ENCODE data around the gene SLC6A19. TPM values are rescaled to one million over a fixed set of nuclear protein-coding genes. Genes with fewer than 3 reads are reported as not detected.

The SLC6A19 gene
- total and polyA plus RNA-seq, 4 donors: 0.17 to 4.9 (median 0.91) TPM

DNA sequence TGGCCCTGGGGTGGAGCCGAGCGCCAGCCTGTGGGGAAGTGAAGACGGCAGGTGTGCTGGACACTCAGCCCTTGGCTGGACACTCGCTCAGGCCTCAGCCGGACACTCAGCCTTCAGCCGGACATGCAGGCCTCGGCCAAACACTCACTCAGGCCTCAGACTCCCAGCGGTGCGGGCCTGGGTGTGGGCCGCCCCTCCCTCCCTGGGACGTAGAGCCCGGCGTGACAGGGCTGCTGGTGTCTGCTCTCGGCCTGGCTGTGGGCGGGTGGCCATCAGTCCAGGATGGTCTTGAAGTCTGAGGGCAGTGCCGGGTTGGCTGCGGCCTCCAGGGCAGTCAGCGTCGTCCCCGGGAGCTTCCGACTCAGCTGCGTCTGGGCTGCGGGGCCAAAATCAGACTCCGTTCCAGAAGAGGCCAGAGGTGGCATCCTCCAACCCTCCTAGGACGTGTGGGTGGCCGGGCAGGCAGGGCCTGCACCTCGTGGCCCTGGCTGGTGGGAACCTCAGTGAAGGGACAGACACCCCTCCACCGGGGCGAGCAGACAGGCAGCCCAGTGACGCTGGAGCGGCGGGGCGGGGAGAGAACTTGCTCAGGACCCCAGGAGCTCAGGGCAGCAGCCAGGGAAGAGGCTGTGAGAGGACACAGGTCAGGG lies 52.2 kb downstream of the SLC6A19 start:
- no peaks in the 10 kb centered on the region for H3K36me3 ChIP-seq (ENCODE audit: control insufficient read depth in 4 of 4, insufficient read depth in 3 of 4, low read depth in 1 of 4, low read length in 3 of 4)
- TF ChIP-seq FOXA1 (IDR thresholded peaks at IDR 0.05): no peak
- no peak for TF ChIP-seq YY1 (IDR thresholded peaks at IDR 0.05)
- no peak for TF ChIP-seq TAF1 (conservative IDR thresholded peaks at IDR 0.05)
- TF ChIP-seq, protein P1, sequence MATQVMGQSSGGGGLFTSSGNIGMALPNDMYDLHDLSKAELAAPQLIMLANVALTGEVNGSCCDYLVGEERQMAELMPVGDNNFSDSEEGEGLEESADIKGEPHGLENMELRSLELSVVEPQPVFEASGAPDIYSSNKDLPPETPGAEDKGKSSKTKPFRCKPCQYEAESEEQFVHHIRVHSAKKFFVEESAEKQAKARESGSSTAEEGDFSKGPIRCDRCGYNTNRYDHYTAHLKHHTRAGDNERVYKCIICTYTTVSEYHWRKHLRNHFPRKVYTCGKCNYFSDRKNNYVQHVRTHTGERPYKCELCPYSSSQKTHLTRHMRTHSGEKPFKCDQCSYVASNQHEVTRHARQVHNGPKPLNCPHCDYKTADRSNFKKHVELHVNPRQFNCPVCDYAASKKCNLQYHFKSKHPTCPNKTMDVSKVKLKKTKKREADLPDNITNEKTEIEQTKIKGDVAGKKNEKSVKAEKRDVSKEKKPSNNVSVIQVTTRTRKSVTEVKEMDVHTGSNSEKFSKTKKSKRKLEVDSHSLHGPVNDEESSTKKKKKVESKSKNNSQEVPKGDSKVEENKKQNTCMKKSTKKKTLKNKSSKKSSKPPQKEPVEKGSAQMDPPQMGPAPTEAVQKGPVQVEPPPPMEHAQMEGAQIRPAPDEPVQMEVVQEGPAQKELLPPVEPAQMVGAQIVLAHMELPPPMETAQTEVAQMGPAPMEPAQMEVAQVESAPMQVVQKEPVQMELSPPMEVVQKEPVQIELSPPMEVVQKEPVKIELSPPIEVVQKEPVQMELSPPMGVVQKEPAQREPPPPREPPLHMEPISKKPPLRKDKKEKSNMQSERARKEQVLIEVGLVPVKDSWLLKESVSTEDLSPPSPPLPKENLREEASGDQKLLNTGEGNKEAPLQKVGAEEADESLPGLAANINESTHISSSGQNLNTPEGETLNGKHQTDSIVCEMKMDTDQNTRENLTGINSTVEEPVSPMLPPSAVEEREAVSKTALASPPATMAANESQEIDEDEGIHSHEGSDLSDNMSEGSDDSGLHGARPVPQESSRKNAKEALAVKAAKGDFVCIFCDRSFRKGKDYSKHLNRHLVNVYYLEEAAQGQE (IDR thresholded peaks at IDR 0.05): no peak
- TF ChIP-seq EGR1 (IDR thresholded peaks at IDR 0.05; ENCODE audit: low read depth in 2 of 2): no peak
- TF ChIP-seq RAD21 (IDR thresholded peaks at IDR 0.05): no peak
- H3K9ac ChIP-seq (ENCODE audit: low read depth in 1 of 2, low read length in 2 of 2): no peak overlapping the region
- H3K4me1 ChIP-seq (ENCODE audit: control insufficient read depth in 4 of 4, insufficient read depth in 4 of 4, low read length in 3 of 4): no peaks in the 10 kb centered on the region
- no peaks in the 10 kb centered on the region for H3K9me3 ChIP-seq (ENCODE audit: control insufficient read depth in 4 of 4, low read length in 3 of 4)
- H3K4me3 ChIP-seq (ENCODE audit: low read depth in 1 of 3, low read length in 3 of 3): no peak overlapping the region
- H3K27me3 ChIP-seq (ENCODE audit: control insufficient read depth in 4 of 4, insufficient read depth in 4 of 4, low read length in 3 of 4): peaks cover 0 to under 1% (median 0%) of the 10 kb centered on the region in 4 donors
- WGBS: 88% methylated on average over 33 of the region's 33 CpGs
- no peak overlapping the region for H3K27ac ChIP-seq (ENCODE audit: low read depth in 1 of 2, low read length in 2 of 2)
- DNase-seq (ENCODE audit: low spot score): no peak

DNA sequence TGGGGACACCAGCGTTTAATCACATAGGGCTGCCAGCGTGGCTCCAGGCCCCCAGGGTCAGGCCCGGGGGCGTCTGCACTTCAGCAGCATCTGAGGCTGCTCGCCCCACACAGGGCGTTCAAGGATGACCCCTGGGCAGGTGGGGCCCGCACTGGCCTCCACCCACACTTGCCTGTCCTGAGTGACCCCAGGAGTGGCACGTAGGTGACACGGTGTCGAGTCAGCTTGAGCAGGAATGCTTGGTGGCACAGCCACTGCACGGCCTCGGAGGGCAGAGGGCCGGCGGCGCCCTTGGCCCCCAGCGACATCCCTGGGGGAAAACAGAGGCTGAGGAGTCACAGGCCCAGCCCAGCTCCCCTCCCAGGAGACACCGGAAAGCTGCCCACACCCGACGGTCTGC lies 52.8 kb downstream of the SLC6A19 start:
- TF ChIP-seq, protein P2, sequence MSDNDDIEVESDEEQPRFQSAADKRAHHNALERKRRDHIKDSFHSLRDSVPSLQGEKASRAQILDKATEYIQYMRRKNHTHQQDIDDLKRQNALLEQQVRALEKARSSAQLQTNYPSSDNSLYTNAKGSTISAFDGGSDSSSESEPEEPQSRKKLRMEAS (IDR thresholded peaks at IDR 0.05): no peak
- TF ChIP-seq JUND (IDR thresholded peaks at IDR 0.05) (no peak), NR2F2 (IDR thresholded peaks at IDR 0.05) (no peak), HNF4G (IDR thresholded peaks at IDR 0.05) (no peak), YY1 (IDR thresholded peaks at IDR 0.05) (no peak), RAD21 (IDR thresholded peaks at IDR 0.05) (no peak), FOXA1 (IDR thresholded peaks at IDR 0.05) (no peak), FOXA2 (IDR thresholded peaks at IDR 0.05) (no peak), GABPA (IDR thresholded peaks at IDR 0.05 in 1 of 2, conservative IDR thresholded peaks at IDR 0.05 in 1 of 2) (no peak), EGR1 (IDR thresholded peaks at IDR 0.05; ENCODE audit: low read depth in 2 of 2) (no peak)
- TF ChIP-seq, protein P3, sequence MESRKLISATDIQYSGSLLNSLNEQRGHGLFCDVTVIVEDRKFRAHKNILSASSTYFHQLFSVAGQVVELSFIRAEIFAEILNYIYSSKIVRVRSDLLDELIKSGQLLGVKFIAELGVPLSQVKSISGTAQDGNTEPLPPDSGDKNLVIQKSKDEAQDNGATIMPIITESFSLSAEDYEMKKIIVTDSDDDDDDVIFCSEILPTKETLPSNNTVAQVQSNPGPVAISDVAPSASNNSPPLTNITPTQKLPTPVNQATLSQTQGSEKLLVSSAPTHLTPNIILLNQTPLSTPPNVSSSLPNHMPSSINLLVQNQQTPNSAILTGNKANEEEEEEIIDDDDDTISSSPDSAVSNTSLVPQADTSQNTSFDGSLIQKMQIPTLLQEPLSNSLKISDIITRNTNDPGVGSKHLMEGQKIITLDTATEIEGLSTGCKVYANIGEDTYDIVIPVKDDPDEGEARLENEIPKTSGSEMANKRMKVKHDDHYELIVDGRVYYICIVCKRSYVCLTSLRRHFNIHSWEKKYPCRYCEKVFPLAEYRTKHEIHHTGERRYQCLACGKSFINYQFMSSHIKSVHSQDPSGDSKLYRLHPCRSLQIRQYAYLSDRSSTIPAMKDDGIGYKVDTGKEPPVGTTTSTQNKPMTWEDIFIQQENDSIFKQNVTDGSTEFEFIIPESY (IDR thresholded peaks at IDR 0.05): no peak
- no peak for DNase-seq (ENCODE audit: low spot score)
- H3K4me1 ChIP-seq (ENCODE audit: control insufficient read depth in 4 of 4, insufficient read depth in 4 of 4, low read length in 3 of 4): no peaks in the 10 kb centered on the region
- WGBS: 86% methylated on average over 19 of the region's 19 CpGs
- no peak overlapping the region for H3K27ac ChIP-seq (ENCODE audit: low read depth in 1 of 2, low read length in 2 of 2)
- no peaks in the 10 kb centered on the region for H3K36me3 ChIP-seq (ENCODE audit: control insufficient read depth in 4 of 4, insufficient read depth in 3 of 4, low read depth in 1 of 4, low read length in 3 of 4)
- no peak overlapping the region for H3K9ac ChIP-seq (ENCODE audit: low read depth in 1 of 2, low read length in 2 of 2)
- H3K4me3 ChIP-seq (ENCODE audit: low read depth in 1 of 3, low read length in 3 of 3): no peak overlapping the region
- H3K27me3 ChIP-seq (ENCODE audit: control insufficient read depth in 4 of 4, insufficient read depth in 4 of 4, low read length in 3 of 4): no peaks in the 10 kb centered on the region
- H3K9me3 ChIP-seq (ENCODE audit: control insufficient read depth in 4 of 4, low read length in 3 of 4): no peaks in the 10 kb centered on the region
